HepG2 (cell line): ENCODE results near the gene NDUFB10. TPM values are rescaled to one million over a fixed set of nuclear protein-coding genes. Genes with fewer than 3 reads are reported as not detected.

Experiments
- ASH2L ChIP-seq: fragments of 300-600, 200-600 bp; sonication (generic); IDR thresholded peaks from 2 replicates; pipeline ENCODE4 v1.7.0; 2017; ENCODE audit warnings: low read depth, mild to moderate bottlenecking, moderate library complexity, mixed read lengths, low read length; ENCODE audit not compliant: insufficient read length
- FOXC1 ChIP-seq: sonication (generic); formaldehyde crosslinking; IDR thresholded peaks from 2 replicates; pipeline ENCODE4 v1.8.0; 2022; ENCODE audit warnings: mild to moderate bottlenecking, missing genetic modification reagents, borderline replicate concordance
- ISX ChIP-seq: sonication (generic); formaldehyde crosslinking; conservative IDR thresholded peaks from 2 replicates; pipeline ENCODE4 v1.5.0; 2020; ENCODE audit warnings: missing genetic modification reagents
- KDM5B ChIP-seq: sonication (generic); formaldehyde crosslinking; IDR thresholded peaks from 2 replicates; pipeline ENCODE4 v1.4.0; 2020; ENCODE audit warnings: missing genetic modification reagents, mild to moderate bottlenecking, borderline replicate concordance
- SATB2 ChIP-seq: sonication (generic); formaldehyde crosslinking; IDR thresholded peaks from 2 replicates; pipeline ENCODE4 v1.5.0; 2020; ENCODE audit warnings: missing genetic modification reagents
- SCMH1 ChIP-seq: sonication (generic); formaldehyde crosslinking; IDR thresholded peaks from 2 replicates; pipeline ENCODE4 v1.9.0; 2021; ENCODE audit warnings: missing genetic modification reagents, mild to moderate bottlenecking, borderline replicate concordance
- TBX3 ChIP-seq: fragments of 450-650 bp; IDR thresholded peaks from 2 replicates; pipeline ENCODE4 v1.6.1; 2017; ENCODE audit warnings: antibody characterized with exemption, mild to moderate bottlenecking, inconsistent platforms, borderline replicate concordance
- ZFP37 ChIP-seq: sonication (generic); formaldehyde crosslinking; IDR thresholded peaks from 2 replicates; pipeline ENCODE4 v1.4.0; 2020; ENCODE audit warnings: missing genetic modification reagents, borderline replicate concordance
- ZNF101 ChIP-seq: sonication (generic); formaldehyde crosslinking; IDR thresholded peaks from 2 replicates; pipeline ENCODE4 v1.4.0; 2020; ENCODE audit warnings: mild to moderate bottlenecking, low read depth, missing genetic modification reagents, borderline replicate concordance
- ZNF282 ChIP-seq: fragments of 450-650 bp; IDR thresholded peaks from 2 replicates; pipeline ENCODE4 v1.6.1; 2018; ENCODE audit not compliant: partially characterized antibody
- ZNF570 ChIP-seq: sonication (generic); formaldehyde crosslinking; IDR thresholded peaks from 2 replicates; pipeline ENCODE4 v1.4.0; 2020; ENCODE audit warnings: mild to moderate bottlenecking, missing genetic modification reagents, borderline replicate concordance
- ZNF720 ChIP-seq: sonication (generic); formaldehyde crosslinking; IDR thresholded peaks from 2 replicates; pipeline ENCODE4 v1.4.0; 2020; ENCODE audit warnings: missing genetic modification reagents
- ZSCAN31 ChIP-seq: sonication (generic); formaldehyde crosslinking; IDR thresholded peaks from 2 replicates; pipeline ENCODE4 v1.5.0; 2020; ENCODE audit warnings: low read depth, mild to moderate bottlenecking, missing genetic modification reagents
- polyA plus RNA-seq, 8 experiments: library from polyadenylated mRNA; depleted of rRNA in 3 of 8; stranded (reverse) in 7 of 8; unstranded in 1 of 8; fragments of >200 nt; fragmentation: Illumina TruSeq in 4 of 8; extraction: Trizol in 4 of 8; gene quantifications; 2 replicates each; pipeline versions ENCODE4 v1.2.1 to v1.2.3, GENCODE V29; 2011 to 2016; ENCODE audit warnings: low read depth in 4 of 8, missing spikeins in 1 of 8, mixed read lengths in 1 of 8; ENCODE audit not compliant: insufficient read depth in 1 of 8
- total RNA-seq, 5 experiments: library from RNA; depleted of rRNA; stranded (reverse); fragments of >200 nt; fragmentation: Illumina TruSeq; extraction: Trizol; gene quantifications; 2 replicates each; pipeline ENCODE4 v1.2.3, GENCODE V29; 2016; ENCODE audit warnings: low read depth in 1 of 5
- TF ChIP-seq, protein P1 (sequence below), 2 experiments: sonication (generic) in 1 of 2; formaldehyde crosslinking in 1 of 2; IDR thresholded peaks; 2 replicates each; pipeline versions ENCODE4 v1.6.1 to v1.9.0; 2014 to 2022; ENCODE audit warnings: antibody characterized with exemption in 1 of 2, borderline replicate concordance in 1 of 2, inconsistent platforms in 1 of 2, low read depth in 1 of 2, missing genetic modification reagents in 1 of 2
- TF ChIP-seq, protein P2 (sequence below): IDR thresholded peaks from 2 replicates; pipeline ENCODE4 v1.6.1; 2018; ENCODE audit warnings: missing genetic modification reagents
- TF ChIP-seq, protein P3 (sequence below): sonication (generic); IDR thresholded peaks from 2 replicates; pipeline ENCODE4 v1.6.1; 2016; ENCODE audit warnings: low read depth, borderline replicate concordance
- TF ChIP-seq, protein P4 (sequence below), 2 experiments: fragments of 450-650 bp in 1 of 2; sonication (generic) in 1 of 2; formaldehyde crosslinking; IDR thresholded peaks; 2 replicates each; pipeline versions ENCODE4 v1.5.0 to v1.8.0; 2020 to 2022; ENCODE audit warnings: mild to moderate bottlenecking in 1 of 2, missing genetic modification reagents in 1 of 2
- TF ChIP-seq, protein P5 (sequence below): sonication (generic); formaldehyde crosslinking; conservative IDR thresholded peaks from 2 replicates; pipeline ENCODE4 v1.8.0; 2022; ENCODE audit warnings: low read depth, missing genetic modification reagents

Gene NDUFB10
- total and polyA plus RNA-seq, 2 of the 13 experiments (the other 11 are each of a cell fraction or from before 2014, with no cell fraction given): 68.6 to 157 TPM

DNA sequence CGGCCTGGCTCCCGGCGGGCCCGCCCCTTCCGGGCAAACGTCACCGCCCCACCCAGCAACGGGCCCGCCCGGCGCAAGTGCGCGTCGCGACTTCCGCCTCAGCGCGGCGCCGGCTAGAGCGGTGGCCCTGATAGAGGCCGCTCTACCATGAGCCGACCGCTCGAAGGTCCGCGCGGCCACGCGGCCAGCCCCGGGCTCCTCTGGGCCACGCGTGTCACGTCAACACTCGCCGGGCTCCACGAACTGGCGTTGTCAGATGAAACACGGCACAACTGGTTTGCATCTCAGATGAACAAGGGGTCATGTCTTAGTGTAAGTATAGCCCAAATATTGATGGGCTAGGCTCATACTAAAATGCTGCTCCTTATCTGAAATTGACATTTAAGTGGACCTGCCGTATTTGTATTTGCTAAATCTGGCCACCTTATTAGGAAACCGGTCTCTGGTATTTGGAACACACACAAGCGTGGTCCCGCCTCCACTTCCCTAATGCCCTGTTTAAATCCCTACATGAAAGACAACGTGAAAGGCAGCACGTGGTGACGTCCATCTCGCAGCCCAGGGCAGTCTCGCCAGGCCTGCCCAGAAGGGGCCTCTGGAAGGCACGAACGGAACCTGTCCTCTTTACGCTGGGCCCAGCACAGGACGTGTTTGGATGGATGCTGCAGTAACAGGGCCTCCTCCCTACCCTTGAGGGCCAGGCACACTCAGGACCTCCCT is 50.6 kb downstream of the NDUFB10 start, which contains the start of gene ZNF598 (continued):
- TF ChIP-seq, protein P1, sequence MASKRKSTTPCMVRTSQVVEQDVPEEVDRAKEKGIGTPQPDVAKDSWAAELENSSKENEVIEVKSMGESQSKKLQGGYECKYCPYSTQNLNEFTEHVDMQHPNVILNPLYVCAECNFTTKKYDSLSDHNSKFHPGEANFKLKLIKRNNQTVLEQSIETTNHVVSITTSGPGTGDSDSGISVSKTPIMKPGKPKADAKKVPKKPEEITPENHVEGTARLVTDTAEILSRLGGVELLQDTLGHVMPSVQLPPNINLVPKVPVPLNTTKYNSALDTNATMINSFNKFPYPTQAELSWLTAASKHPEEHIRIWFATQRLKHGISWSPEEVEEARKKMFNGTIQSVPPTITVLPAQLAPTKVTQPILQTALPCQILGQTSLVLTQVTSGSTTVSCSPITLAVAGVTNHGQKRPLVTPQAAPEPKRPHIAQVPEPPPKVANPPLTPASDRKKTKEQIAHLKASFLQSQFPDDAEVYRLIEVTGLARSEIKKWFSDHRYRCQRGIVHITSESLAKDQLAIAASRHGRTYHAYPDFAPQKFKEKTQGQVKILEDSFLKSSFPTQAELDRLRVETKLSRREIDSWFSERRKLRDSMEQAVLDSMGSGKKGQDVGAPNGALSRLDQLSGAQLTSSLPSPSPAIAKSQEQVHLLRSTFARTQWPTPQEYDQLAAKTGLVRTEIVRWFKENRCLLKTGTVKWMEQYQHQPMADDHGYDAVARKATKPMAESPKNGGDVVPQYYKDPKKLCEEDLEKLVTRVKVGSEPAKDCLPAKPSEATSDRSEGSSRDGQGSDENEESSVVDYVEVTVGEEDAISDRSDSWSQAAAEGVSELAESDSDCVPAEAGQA (IDR thresholded peaks at IDR 0.05; ENCODE audit: low read depth): peak; percentile 36; the same call in 1 of the 2 replicates
- TF ChIP-seq, protein P1 (CRISPR knock-in tag; IDR thresholded peaks at IDR 0.05; ENCODE audit: borderline replicate concordance): no peak
- TF ChIP-seq, protein P2, sequence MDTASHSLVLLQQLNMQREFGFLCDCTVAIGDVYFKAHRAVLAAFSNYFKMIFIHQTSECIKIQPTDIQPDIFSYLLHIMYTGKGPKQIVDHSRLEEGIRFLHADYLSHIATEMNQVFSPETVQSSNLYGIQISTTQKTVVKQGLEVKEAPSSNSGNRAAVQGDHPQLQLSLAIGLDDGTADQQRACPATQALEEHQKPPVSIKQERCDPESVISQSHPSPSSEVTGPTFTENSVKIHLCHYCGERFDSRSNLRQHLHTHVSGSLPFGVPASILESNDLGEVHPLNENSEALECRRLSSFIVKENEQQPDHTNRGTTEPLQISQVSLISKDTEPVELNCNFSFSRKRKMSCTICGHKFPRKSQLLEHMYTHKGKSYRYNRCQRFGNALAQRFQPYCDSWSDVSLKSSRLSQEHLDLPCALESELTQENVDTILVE: peak; percentile 88
- TF ChIP-seq ZNF282 (no peak), FOXC1 (CRISPR knock-in tag) (peak; percentile 62; the same call in 1 of the 2 replicates), KDM5B (CRISPR knock-in tag) (peak; percentile 83; the same call in 1 of the 2 replicates), SCMH1 (CRISPR knock-in tag) (no peak), ZFP37 (no peak), ISX (CRISPR knock-in tag) (no peak), SATB2 (CRISPR knock-in tag) (no peak), ZNF720 (CRISPR knock-in tag) (no peak), TBX3 (no peak), ASH2L (peak; percentile 49), ZNF101 (CRISPR knock-in tag) (no peak), ZSCAN31 (CRISPR knock-in tag) (no peak), ZNF570 (CRISPR knock-in tag) (no peak)
- TF ChIP-seq, protein P3, sequence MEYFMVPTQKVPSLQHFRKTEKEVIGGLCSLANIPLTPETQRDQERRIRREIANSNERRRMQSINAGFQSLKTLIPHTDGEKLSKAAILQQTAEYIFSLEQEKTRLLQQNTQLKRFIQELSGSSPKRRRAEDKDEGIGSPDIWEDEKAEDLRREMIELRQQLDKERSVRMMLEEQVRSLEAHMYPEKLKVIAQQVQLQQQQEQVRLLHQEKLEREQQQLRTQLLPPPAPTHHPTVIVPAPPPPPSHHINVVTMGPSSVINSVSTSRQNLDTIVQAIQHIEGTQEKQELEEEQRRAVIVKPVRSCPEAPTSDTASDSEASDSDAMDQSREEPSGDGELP: no peak
- TF ChIP-seq, protein P4, sequence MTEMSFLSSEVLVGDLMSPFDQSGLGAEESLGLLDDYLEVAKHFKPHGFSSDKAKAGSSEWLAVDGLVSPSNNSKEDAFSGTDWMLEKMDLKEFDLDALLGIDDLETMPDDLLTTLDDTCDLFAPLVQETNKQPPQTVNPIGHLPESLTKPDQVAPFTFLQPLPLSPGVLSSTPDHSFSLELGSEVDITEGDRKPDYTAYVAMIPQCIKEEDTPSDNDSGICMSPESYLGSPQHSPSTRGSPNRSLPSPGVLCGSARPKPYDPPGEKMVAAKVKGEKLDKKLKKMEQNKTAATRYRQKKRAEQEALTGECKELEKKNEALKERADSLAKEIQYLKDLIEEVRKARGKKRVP (CRISPR knock-in tag; IDR thresholded peaks at IDR 0.05): no peak
- TF ChIP-seq, protein P5, sequence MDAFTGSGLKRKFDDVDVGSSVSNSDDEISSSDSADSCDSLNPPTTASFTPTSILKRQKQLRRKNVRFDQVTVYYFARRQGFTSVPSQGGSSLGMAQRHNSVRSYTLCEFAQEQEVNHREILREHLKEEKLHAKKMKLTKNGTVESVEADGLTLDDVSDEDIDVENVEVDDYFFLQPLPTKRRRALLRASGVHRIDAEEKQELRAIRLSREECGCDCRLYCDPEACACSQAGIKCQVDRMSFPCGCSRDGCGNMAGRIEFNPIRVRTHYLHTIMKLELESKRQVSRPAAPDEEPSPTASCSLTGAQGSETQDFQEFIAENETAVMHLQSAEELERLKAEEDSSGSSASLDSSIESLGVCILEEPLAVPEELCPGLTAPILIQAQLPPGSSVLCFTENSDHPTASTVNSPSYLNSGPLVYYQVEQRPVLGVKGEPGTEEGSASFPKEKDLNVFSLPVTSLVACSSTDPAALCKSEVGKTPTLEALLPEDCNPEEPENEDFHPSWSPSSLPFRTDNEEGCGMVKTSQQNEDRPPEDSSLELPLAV: no peak
